Ishikawa (cell line): ENCODE measurements around the gene TRIM27.

Experiments
- CEBPB ChIP-seq: IDR thresholded peaks from 2 replicates; pipeline ENCODE4 v1.6.1; 2012
- CREB1 ChIP-seq: IDR thresholded peaks from 2 replicates; pipeline ENCODE4 v1.6.1; 2012; ENCODE audit warnings: low read depth
- EGR1 ChIP-seq: IDR thresholded peaks from 2 replicates; pipeline ENCODE4 v1.6.1; 2012
- EP300 ChIP-seq: IDR thresholded peaks from 2 replicates; pipeline ENCODE4 v1.6.1; 2012; ENCODE audit warnings: borderline replicate concordance
- FOXM1 ChIP-seq: IDR thresholded peaks from 2 replicates; pipeline ENCODE4 v1.6.1; 2012; ENCODE audit warnings: low read depth, borderline replicate concordance
- MAX ChIP-seq: IDR thresholded peaks from 2 replicates; pipeline ENCODE4 v1.6.1; 2012
- NFIC ChIP-seq: IDR thresholded peaks from 2 replicates; pipeline ENCODE4 v1.6.1; 2012
- RAD21 ChIP-seq: IDR thresholded peaks from 2 replicates; pipeline ENCODE4 v1.6.1; 2012; ENCODE audit warnings: low read depth
- REST ChIP-seq: IDR thresholded peaks from 2 replicates; pipeline ENCODE4 v1.6.1; 2012; ENCODE audit warnings: low read depth, mild to moderate bottlenecking
- TAF1 ChIP-seq: IDR thresholded peaks from 2 replicates; pipeline ENCODE4 v1.6.1; 2012; ENCODE audit warnings: low read depth, mild to moderate bottlenecking
- TCF12 ChIP-seq: IDR thresholded peaks from 2 replicates; pipeline ENCODE4 v1.6.1; 2012; ENCODE audit warnings: low read depth
- TEAD4 ChIP-seq: IDR thresholded peaks from 2 replicates; pipeline ENCODE4 v1.6.1; 2012
- USF1 ChIP-seq: IDR thresholded peaks from 2 replicates; pipeline ENCODE4 v1.6.1; 2012
- YY1 ChIP-seq: IDR thresholded peaks from 2 replicates; pipeline ENCODE4 v1.6.1; 2012; ENCODE audit warnings: low read depth
- ZBTB7A ChIP-seq: IDR thresholded peaks from 2 replicates; pipeline ENCODE4 v1.6.1; 2012; ENCODE audit warnings: low read depth

The TRIM27 gene

GRCh38 chr6:28923318-28924102, at the start of gene TRIM27:
Gene TRIM27 (minus strand): TSS chr6:28923985. CDS start chr6:28923632, 353 bp downstream.
- TF ChIP-seq CREB1, result 0 out of 2 replicates have a peak, but pooled peaks have one; percentile 31
- TF ChIP-seq ZBTB7A, result peak; percentile 30; the same call in 1 of the 2 replicates
- TF ChIP-seq EGR1, result 0 out of 2 replicates have a peak, but pooled peaks have one; percentile 15
- peak; percentile 93 for TF ChIP-seq TAF1
- peak; percentile 35; the same call in 1 of the 2 replicates for TF ChIP-seq TEAD4
- TF ChIP-seq CEBPB, result no peak; the same call in 1 of the 2 replicates
- no peak for TF ChIP-seq RAD21
- peak; percentile 85 for TF ChIP-seq NFIC
- peak; percentile 54; the same call in 1 of the 2 replicates for TF ChIP-seq YY1
- peak; percentile 77 for TF ChIP-seq MAX
- no peak for TF ChIP-seq REST
- no peak; the same call in 1 of the 2 replicates for TF ChIP-seq USF1
- no peak; the same call in 1 of the 2 replicates for TF ChIP-seq EP300
- TF ChIP-seq TCF12, result peak; percentile 68
- 0 out of 2 replicates have a peak, but pooled peaks have one; percentile 25 for TF ChIP-seq FOXM1

GRCh38 chr6:28969129-28969528, 45.3 kb upstream of the TRIM27 start:
- TF ChIP-seq EP300, result no peak

- TF ChIP-seq YY1, result no peak
- no peak for TF ChIP-seq USF1
- TF ChIP-seq CEBPB, result no peak
- no peak for TF ChIP-seq TAF1
- no peak for TF ChIP-seq REST
- no peak for TF ChIP-seq CREB1
- no peak for TF ChIP-seq RAD21
- no peak for TF ChIP-seq MAX
- no peak for TF ChIP-seq TEAD4
- TF ChIP-seq EGR1, result no peak
- no peak for TF ChIP-seq EP300
- no peak for TF ChIP-seq ZBTB7A
- no peak for TF ChIP-seq FOXM1
- TF ChIP-seq NFIC, result no peak
- no peak for TF ChIP-seq TCF12
Observed at GRCh38 chr6:28968476-28968875, 44.7 kb upstream of the TRIM27 start.

- TF ChIP-seq TEAD4 (no peak), FOXM1 (no peak), TAF1 (no peak), USF1 (no peak), REST (no peak), CREB1 (no peak), TCF12 (no peak), ZBTB7A (no peak), NFIC (no peak), CEBPB (no peak), EP300 (no peak), MAX (no peak), RAD21 (no peak)
Observed at GRCh38 chr6:28965706-28966105, 41.9 kb upstream of the TRIM27 start.
